GM13976 (cell line): ENCODE results near the gene ACVR1B.
"Not testable (repeated sequence)": the region's sequence is repeated elsewhere in the genome, so short reads cannot be mapped to it uniquely, and the experiment has no call there.

Source experiments
- DNase-seq: peaks from one replicate; pipeline ENCODE4 v3.0.0; 2012; ENCODE audit warnings: low spot score
- CTCF ChIP-seq: IDR thresholded peaks from 2 replicates; pipeline ENCODE4 v1.5.1; 2012; ENCODE audit warnings: borderline replicate concordance, mild to moderate bottlenecking; ENCODE audit not compliant: insufficient read depth; ENCODE audit errors: extremely low read depth, missing control alignments, control extremely low read depth
- in situ Hi-C: fragments of 300-500 bp; cut with MboI; formaldehyde crosslinking; loops from one replicate; pipeline ENCODE4 v1.12.0; 2022; ENCODE audit warnings: low sequenced_read_pairs, mixed read lengths, inconsistent platforms; ENCODE audit not compliant: unreplicated experiment

Gene ACVR1B

GRCh38 chr12:51974646-51975045 is 23.1 kb downstream of the ACVR1B start:
- TF ChIP-seq CTCF: no peak
- in situ Hi-C loops: no loop called here
- no peak for DNase-seq

- in situ Hi-C loops: no loop called here
- no peak for TF ChIP-seq CTCF
- no peak for DNase-seq
These were observed 23.7 kb downstream of the ACVR1B start for GRCh38 chr12:51975196-51975595.

- in situ Hi-C loops: no loop called here
- no peak for DNase-seq
These were observed 25.1 kb downstream of the ACVR1B start for GRCh38 chr12:51976376-51977160.

GRCh38 chr12:51977320-51977753 is 25.8 kb downstream of the ACVR1B start:
- DNase-seq: no peak
- in situ Hi-C loops: no loop called here
- no peak for TF ChIP-seq CTCF

More at GRCh38 chr12:51976376-51977160, 25.1 kb downstream of the ACVR1B start:
- no peak for TF ChIP-seq CTCF

- DNase-seq, in situ Hi-C loops: not testable (repeated sequence)
These were observed 27.8 kb downstream of the ACVR1B start for GRCh38 chr12:51979306-51979705.

GRCh38 chr12:51980051-51980808 is 28.7 kb downstream of the ACVR1B start:
- TF ChIP-seq CTCF: peak; percentile 90
- in situ Hi-C loops: no loop called here
- peak; percentile 86 for DNase-seq

- in situ Hi-C loops: no loop called here
- TF ChIP-seq CTCF: no peak
- no peak for DNase-seq
These were observed 29.3 kb downstream of the ACVR1B start for GRCh38 chr12:51980809-51981127.
